GM12865 (cell line): Measurements from ENCODE around the gene GLT8D2.
"Not testable (repeated sequence)": the region's sequence is repeated elsewhere in the genome, so short reads cannot be mapped to it uniquely, and the experiment has no call there.

ENCODE experiments used
- DNase-seq: peaks from one replicate; pipeline ENCODE4 v3.0.0; 2010; ENCODE audit warnings: low read depth
- H3K4me3 ChIP-seq: 2 replicates; pipeline ENCODE4 v1.5.1; 2011; ENCODE audit warnings: mild to moderate bottlenecking, low read depth, low read length, control low read depth
- TF ChIP-seq, protein P1 (sequence below): IDR thresholded peaks from 2 replicates; pipeline ENCODE4 v1.5.1; 2011; ENCODE audit warnings: low read length, control low read depth, low read depth, inconsistent platforms; ENCODE audit not compliant: insufficient read depth; ENCODE audit errors: missing control alignments

The GLT8D2 gene

GRCh38 chr12:104042580-104042979 lies 7.4 kb downstream of the GLT8D2 start:
- DNase-seq = no peak
- TF ChIP-seq, protein P1, sequence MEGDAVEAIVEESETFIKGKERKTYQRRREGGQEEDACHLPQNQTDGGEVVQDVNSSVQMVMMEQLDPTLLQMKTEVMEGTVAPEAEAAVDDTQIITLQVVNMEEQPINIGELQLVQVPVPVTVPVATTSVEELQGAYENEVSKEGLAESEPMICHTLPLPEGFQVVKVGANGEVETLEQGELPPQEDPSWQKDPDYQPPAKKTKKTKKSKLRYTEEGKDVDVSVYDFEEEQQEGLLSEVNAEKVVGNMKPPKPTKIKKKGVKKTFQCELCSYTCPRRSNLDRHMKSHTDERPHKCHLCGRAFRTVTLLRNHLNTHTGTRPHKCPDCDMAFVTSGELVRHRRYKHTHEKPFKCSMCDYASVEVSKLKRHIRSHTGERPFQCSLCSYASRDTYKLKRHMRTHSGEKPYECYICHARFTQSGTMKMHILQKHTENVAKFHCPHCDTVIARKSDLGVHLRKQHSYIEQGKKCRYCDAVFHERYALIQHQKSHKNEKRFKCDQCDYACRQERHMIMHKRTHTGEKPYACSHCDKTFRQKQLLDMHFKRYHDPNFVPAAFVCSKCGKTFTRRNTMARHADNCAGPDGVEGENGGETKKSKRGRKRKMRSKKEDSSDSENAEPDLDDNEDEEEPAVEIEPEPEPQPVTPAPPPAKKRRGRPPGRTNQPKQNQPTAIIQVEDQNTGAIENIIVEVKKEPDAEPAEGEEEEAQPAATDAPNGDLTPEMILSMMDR = no peak
- no peak overlapping the region for H3K4me3 ChIP-seq

DNA sequence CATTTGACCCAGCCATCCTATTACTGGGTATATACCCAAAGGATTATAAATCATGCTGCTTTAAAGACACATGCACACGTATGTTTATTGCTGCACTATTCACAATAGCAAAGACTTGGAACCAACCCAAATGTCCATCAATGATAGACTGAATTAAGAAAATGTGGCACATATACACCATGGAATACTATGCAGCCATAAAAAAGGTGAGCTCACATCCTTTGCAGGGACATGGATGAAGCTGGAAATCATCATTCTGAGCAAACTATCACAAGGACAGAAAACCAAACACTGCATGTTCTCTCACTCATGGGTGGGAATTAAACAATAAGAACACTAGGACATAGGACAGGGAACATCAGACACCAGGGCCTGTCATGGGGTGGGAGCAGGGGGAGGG lies 10.2 kb downstream of the GLT8D2 start:
- not testable (repeated sequence) for H3K4me3 ChIP-seq, DNase-seq

DNA sequence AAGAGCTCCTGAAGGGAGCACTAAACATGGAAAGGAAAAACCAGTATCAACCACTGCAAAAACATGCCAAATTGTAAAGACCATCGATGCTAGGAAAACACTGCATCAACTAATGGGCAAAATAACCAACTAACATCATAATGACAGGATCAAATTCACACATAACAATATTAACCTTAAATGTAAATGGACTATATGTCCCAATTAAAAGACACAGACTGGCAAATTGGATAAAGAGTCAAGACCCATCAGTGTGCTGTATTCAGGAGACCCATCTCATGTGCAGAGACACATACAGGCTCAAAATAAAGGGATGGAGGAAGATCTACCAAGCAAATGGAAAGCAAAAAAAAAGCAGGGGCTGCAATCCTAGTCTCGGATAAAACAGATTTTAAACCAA lies 13.8 kb downstream of the GLT8D2 start:
- not testable (repeated sequence) for H3K4me3 ChIP-seq, DNase-seq

- not testable (repeated sequence) for DNase-seq, H3K4me3 ChIP-seq
Measured at GRCh38 chr12:104030596-104030995, 19.4 kb downstream of the GLT8D2 start.

DNA sequence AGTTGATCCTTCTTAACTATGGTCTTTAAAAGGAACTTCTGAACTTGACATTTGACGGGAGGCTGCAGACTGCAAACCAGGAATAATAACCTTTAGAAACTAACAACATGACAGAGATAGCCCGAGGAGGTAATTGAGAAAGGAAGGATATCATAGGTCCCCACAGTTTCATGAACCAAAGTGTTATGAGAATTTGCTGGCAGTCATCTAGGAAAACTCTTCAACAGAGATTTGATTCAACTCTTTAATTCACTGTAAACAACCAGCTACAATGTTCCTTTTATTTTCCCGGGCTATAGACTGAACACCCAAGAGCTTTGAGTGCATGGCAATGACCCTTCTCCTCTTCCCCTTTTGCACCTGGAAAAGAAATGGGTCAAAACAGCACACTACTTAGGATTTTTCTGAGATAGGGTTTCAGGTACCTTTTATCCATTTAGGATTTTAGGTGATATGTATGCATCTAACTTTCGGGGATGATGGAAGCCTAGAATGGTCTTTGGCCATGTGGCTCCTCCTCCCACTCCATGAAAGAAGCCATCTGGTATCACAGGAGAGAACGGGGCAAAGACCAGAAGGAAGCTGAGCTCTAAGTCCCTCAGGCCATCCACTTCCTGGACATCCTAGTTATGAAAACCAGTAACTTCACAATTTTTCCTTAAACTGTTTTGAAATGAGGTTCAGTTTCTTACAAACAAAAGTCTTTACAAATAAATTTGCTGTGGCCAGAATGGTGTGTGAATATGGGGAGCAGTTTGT lies 23.0 kb downstream of the GLT8D2 start:
- TF ChIP-seq, protein P1 = no peak
- no peak for DNase-seq
- H3K4me3 ChIP-seq = no peak overlapping the region

- no peak overlapping the region for H3K4me3 ChIP-seq
- TF ChIP-seq, protein P1 = no peak
- DNase-seq = no peak
Measured at GRCh38 chr12:104025771-104026170, 24.2 kb downstream of the GLT8D2 start.

DNA sequence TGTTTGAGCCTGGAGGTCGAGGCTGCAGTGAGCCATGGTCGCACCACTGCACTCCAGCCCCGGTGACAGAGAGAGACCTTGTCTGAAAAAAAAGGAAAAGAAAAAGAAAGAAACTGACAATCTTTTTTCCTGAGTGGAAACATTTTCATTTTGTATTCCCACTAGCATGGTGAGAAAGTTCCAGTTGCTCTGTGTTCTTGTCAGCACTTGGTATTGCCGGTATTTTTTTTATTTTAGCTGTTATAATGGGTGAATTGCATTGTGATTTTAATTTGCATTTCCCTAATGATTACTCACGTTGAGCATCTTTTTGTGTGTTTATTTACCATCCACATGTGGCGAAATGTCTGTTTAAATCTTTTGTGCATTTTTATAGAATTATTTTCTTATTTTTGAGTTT lies 25.6 kb downstream of the GLT8D2 start:
- TF ChIP-seq, protein P1 = no peak
- DNase-seq = no peak
- H3K4me3 ChIP-seq = no peak overlapping the region

- no peak overlapping the region for H3K4me3 ChIP-seq
- DNase-seq = no peak
- TF ChIP-seq, protein P1 = no peak
Measured at GRCh38 chr12:104023710-104024109, 26.3 kb downstream of the GLT8D2 start.
